Heart left ventricle (tissue), 13 donors: Measurements from ENCODE around the gene PKD2L1.

Experiments
- POLR2A ChIP-seq, 2 donors: fragments of 450-650 bp; IDR thresholded peaks; one replicate each; pipeline ENCODE4 v1.6.1; 2017; ENCODE audit warnings: antibody characterized with exemption in 2 of 2, mild to moderate bottlenecking in 2 of 2, moderate library complexity in 2 of 2
- TF ChIP-seq, protein P1 (sequence below), 12 donors: fragments of 200-600 bp; sonication (generic) in 4 of 12; IDR thresholded peaks; one replicate each; pipeline versions ENCODE4 v1.5.0 to v1.8.0; 2018 to 2022; ENCODE audit warnings: antibody characterized with exemption in 12 of 12, mild to moderate bottlenecking in 5 of 12
- donor health status: ischemic (EF 13 %, LVEDD 7.1; RV severe dilation, severe dysfunction).
- donor health status: DM: no; HTN: yes; CAD: no.
- donor health status: DM: no; HTN: no; CAD: no.
- donor health status: ischemic (EF 25% LVEDD 6.9; RV normal size, moderate dysfunction).
- donor health status: ischemic (EF 25% LVEDD 5.7; RV mildly dilated, moderate dysfunction).
- donor health status: ischemic (EF 35%, LVEDD 5.7; RV mildly dilated, moderate dysfunction).
- donor health status: nonischemic (EF 11% LVEDD 7.7; RV severe dilation, severe dysfunction).
- donor health status: DM: yes; HTN: yes; CAD: no.
- donor health status: PGD.
- donor health status: ischemic (EF 29% LVEDD 5.4; RV normal size, mild dysfunction).
- donor health status: nonischemic (EF 23%, LVEDD 6.1; RV moderate dilation, normal function).

DNA sequence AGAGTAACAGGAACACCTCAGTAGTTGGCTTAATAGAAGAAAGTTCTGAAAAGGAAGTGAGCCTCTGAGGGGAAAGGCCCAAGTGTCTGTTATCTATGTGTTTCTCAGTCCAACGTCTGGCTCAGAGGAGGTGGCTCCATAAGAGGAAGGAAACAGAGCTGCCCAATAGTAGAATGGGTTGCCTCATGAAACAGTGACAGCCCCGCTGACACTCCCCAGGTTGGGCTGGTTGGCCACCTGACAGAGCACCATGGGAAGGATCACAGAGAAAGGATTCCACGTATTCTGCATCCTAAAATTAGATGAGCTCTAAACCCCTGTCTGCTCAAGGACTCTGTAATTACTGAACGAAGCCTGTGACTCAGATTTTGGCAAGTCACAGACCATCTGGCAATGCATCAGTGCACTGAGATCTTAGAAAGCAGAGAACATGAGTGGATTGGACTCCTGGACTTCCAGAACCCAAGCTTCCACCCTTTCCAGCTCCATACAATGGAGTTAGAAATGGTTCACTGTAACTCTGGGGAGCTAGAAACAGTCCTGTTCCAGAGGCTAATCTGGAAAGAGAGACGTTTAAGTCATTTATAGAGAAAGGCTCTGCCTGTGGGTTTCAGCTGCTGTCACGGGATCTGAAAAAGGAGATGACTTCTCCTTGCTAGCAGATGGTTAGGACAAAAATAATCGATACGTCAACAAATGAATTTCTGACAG is 2.9 kb downstream of the PKD2L1 start:
- TF ChIP-seq, protein P1, sequence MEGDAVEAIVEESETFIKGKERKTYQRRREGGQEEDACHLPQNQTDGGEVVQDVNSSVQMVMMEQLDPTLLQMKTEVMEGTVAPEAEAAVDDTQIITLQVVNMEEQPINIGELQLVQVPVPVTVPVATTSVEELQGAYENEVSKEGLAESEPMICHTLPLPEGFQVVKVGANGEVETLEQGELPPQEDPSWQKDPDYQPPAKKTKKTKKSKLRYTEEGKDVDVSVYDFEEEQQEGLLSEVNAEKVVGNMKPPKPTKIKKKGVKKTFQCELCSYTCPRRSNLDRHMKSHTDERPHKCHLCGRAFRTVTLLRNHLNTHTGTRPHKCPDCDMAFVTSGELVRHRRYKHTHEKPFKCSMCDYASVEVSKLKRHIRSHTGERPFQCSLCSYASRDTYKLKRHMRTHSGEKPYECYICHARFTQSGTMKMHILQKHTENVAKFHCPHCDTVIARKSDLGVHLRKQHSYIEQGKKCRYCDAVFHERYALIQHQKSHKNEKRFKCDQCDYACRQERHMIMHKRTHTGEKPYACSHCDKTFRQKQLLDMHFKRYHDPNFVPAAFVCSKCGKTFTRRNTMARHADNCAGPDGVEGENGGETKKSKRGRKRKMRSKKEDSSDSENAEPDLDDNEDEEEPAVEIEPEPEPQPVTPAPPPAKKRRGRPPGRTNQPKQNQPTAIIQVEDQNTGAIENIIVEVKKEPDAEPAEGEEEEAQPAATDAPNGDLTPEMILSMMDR (IDR thresholded peaks at IDR 0.05) = no peak
- no peak for TF ChIP-seq POLR2A (IDR thresholded peaks at IDR 0.05)
